Keratinocyte (primary cell): ENCODE data around the gene PCSK6. TPM values are rescaled to one million over a fixed set of nuclear protein-coding genes. Genes with fewer than 3 reads are reported as not detected.

Experiments used
- DNase-seq: peaks from one replicate; pipeline ENCODE4 v3.0.0-alpha.2; 2011; ENCODE audit warnings: low read depth, missing footprints, low spot score
- FAIRE-seq: peaks from 2 replicates; lab custom pipeline; 2011; peaks lifted over from hg19 to GRCh38; lab: Jason Lieb, UNC
- H2AFZ ChIP-seq: 2 replicates; pipeline ENCODE4 v1.6.0; 2012; ENCODE audit warnings: low read length, control low read depth, inconsistent platforms; ENCODE audit not compliant: control insufficient read depth
- H3K27ac ChIP-seq: 2 replicates; pipeline ENCODE4 v1.5.1; 2011; ENCODE audit warnings: low read length; ENCODE audit not compliant: control insufficient read depth, insufficient read depth
- H3K27me3 ChIP-seq: 3 replicates; pipeline ENCODE4 v1.6.0; 2011; ENCODE audit warnings: low read length; ENCODE audit not compliant: control insufficient read depth, insufficient read depth; ENCODE audit errors: extremely low read depth
- H3K36me3 ChIP-seq, 2 experiments: 2 replicates in 1 of 2; 3 replicates in 1 of 2; pipeline ENCODE4 v1.5.1; 2011; ENCODE audit warnings: low read length in 2 of 2, mild to moderate bottlenecking in 1 of 2; ENCODE audit not compliant: control insufficient read depth in 2 of 2, insufficient read depth in 2 of 2; ENCODE audit errors: extremely low read depth in 1 of 2
- H3K4me1 ChIP-seq: 3 replicates; pipeline ENCODE4 v1.5.1; 2011; ENCODE audit warnings: low read length; ENCODE audit not compliant: control insufficient read depth, insufficient read depth; ENCODE audit errors: extremely low read depth
- H3K4me2 ChIP-seq: 3 replicates; pipeline ENCODE4 v1.6.0; 2011; ENCODE audit warnings: low read depth, low read length; ENCODE audit not compliant: control insufficient read depth, insufficient read depth; ENCODE audit errors: extremely low read depth
- H3K4me3 ChIP-seq, 3 experiments: fragments of 200-600 bp in 1 of 3; sonication (generic) in 1 of 3; 2 replicates in 2 of 3; 3 replicates in 1 of 3; pipeline ENCODE4 v1.5.1; 2011 to 2016; ENCODE audit warnings: low read length in 3 of 3, mild to moderate bottlenecking in 3 of 3, control low read depth in 2 of 3, inconsistent platforms in 1 of 3, low read depth in 1 of 3, mixed read lengths in 1 of 3, mixed run types in 1 of 3, moderate library complexity in 1 of 3; ENCODE audit not compliant: control insufficient read depth in 2 of 3, insufficient read depth in 2 of 3; ENCODE audit errors: extremely low read depth in 1 of 3
- H3K79me2 ChIP-seq: 2 replicates; pipeline ENCODE4 v1.6.0; 2012; ENCODE audit warnings: low read length; ENCODE audit not compliant: control insufficient read depth, insufficient read depth
- H3K9ac ChIP-seq: 3 replicates; pipeline ENCODE4 v1.6.0; 2011; ENCODE audit warnings: low read length; ENCODE audit not compliant: control insufficient read depth, insufficient read depth; ENCODE audit errors: extremely low read depth
- H3K9me1 ChIP-seq: 3 replicates; pipeline ENCODE4 v1.6.0; 2011; ENCODE audit warnings: low read length; ENCODE audit not compliant: control insufficient read depth, insufficient read depth; ENCODE audit errors: extremely low read depth
- H3K9me3 ChIP-seq: 2 replicates; pipeline ENCODE4 v1.5.1; 2012; ENCODE audit warnings: low read depth, low read length; ENCODE audit not compliant: control insufficient read depth
- H4K20me1 ChIP-seq: 3 replicates; pipeline ENCODE4 v1.6.0; 2011; ENCODE audit warnings: low read length; ENCODE audit not compliant: control insufficient read depth, insufficient read depth; ENCODE audit errors: extremely low read depth
- EZH2 ChIP-seq: IDR thresholded peaks from one replicate; pipeline ENCODE4 v1.6.1; 2012; ENCODE audit warnings: inconsistent platforms, mild to moderate bottlenecking, low read length, moderate library complexity
- dilution Hi-C: fragments of 300-500 bp; cut with MboI; formaldehyde crosslinking; loops from one replicate; pipeline ENCODE4 v1.7.0; 2020; ENCODE audit warnings: low sequenced_read_pairs; ENCODE audit not compliant: extremely low pct_ligation_motif_present
- polyA plus RNA-seq, 5 experiments: library from polyadenylated mRNA; depleted of rRNA in 3 of 5; stranded (reverse) in 3 of 5; stranded (forward) in 1 of 5; unstranded in 1 of 5; fragments of >200 nt; gene quantifications; 1 replicate in 1 of 5; 2 replicates in 3 of 5; 3 replicates in 1 of 5; pipeline versions ENCODE4 v1.2.1 to v1.2.3, GENCODE V29; 2011 to 2012; ENCODE audit warnings: missing spikeins in 2 of 5, low read depth in 1 of 5, low replicate concordance in 1 of 5
- TF ChIP-seq, protein P1 (sequence below), 3 experiments: IDR thresholded peaks in 1 of 3; conservative IDR thresholded peaks in 1 of 3; optimal IDR thresholded peaks in 1 of 3; 2 replicates in 2 of 3; 3 replicates in 1 of 3; pipeline versions ENCODE3 to v1.5.1; 2011; ENCODE audit warnings: low read length in 3 of 3, mild to moderate bottlenecking in 3 of 3, moderate library complexity in 2 of 3, control low read depth in 1 of 3, inconsistent platforms in 1 of 3; ENCODE audit not compliant: insufficient read depth in 2 of 3; ENCODE audit errors: extremely low read depth in 1 of 3

Gene PCSK6
- polyA plus RNA-seq, 1 donor (not counting 4 experiments of a cell fraction or from before 2014, with no cell fraction given): 3.1 TPM

GRCh38 chr15:101320501-101321052, 168.9 kb downstream of the PCSK6 start:
- H3K4me3 ChIP-seq: no peak overlapping the region
- no peak overlapping the region for H2AFZ ChIP-seq
- no peak overlapping the region for H3K4me2 ChIP-seq
- TF ChIP-seq, protein P1, sequence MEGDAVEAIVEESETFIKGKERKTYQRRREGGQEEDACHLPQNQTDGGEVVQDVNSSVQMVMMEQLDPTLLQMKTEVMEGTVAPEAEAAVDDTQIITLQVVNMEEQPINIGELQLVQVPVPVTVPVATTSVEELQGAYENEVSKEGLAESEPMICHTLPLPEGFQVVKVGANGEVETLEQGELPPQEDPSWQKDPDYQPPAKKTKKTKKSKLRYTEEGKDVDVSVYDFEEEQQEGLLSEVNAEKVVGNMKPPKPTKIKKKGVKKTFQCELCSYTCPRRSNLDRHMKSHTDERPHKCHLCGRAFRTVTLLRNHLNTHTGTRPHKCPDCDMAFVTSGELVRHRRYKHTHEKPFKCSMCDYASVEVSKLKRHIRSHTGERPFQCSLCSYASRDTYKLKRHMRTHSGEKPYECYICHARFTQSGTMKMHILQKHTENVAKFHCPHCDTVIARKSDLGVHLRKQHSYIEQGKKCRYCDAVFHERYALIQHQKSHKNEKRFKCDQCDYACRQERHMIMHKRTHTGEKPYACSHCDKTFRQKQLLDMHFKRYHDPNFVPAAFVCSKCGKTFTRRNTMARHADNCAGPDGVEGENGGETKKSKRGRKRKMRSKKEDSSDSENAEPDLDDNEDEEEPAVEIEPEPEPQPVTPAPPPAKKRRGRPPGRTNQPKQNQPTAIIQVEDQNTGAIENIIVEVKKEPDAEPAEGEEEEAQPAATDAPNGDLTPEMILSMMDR (optimal IDR thresholded peaks at IDR 0.05 in 1 of 3, IDR thresholded peaks at IDR 0.05 in 1 of 3, conservative IDR thresholded peaks at IDR 0.05 in 1 of 3; ENCODE audit: extremely low read depth in 1 of 3, insufficient read depth in 2 of 3, low read length in 3 of 3): no peak
- TF ChIP-seq EZH2: no peak
- H4K20me1 ChIP-seq: no peaks in the 10 kb centered on the region
- H3K79me2 ChIP-seq: no peaks in the 10 kb centered on the region
- H3K4me1 ChIP-seq: peaks cover 20% of the 10 kb centered on the region
- H3K9ac ChIP-seq: no peak overlapping the region
- FAIRE-seq (no peak), DNase-seq (no peak)
- H3K36me3 ChIP-seq: no peaks in the 10 kb centered on the region
- no peaks in the 10 kb centered on the region for H3K9me3 ChIP-seq
- H3K27ac ChIP-seq: no peak overlapping the region
- H3K27me3 ChIP-seq: no peaks in the 10 kb centered on the region
- dilution Hi-C loops: no loop called here
- H3K9me1 ChIP-seq: no peaks in the 10 kb centered on the region

DNA sequence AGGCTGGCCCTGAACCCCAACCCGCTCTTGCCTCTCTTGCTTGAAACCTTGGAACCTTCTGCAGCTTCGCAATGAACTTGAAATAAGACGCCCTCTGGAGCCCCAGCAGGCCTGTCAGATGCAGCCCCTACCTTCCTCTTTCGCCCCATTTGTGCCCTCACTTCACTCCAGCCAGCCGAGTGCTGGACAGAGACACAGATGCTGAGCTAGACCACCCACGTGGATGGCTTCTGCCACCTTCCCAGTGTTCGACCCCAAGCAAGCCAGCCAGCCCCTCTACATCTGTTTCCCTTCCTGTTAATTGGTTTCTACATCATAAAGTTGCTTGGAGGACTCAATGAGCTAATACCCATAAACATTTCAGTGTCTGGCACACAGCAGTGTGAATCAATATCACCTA, 170.7 kb downstream of the PCSK6 start:
- H3K4me3 ChIP-seq: no peak overlapping the region
- no peaks in the 10 kb centered on the region for H4K20me1 ChIP-seq
- no peak for TF ChIP-seq EZH2
- TF ChIP-seq, protein P1 (optimal IDR thresholded peaks at IDR 0.05 in 1 of 3, IDR thresholded peaks at IDR 0.05 in 1 of 3, conservative IDR thresholded peaks at IDR 0.05 in 1 of 3; ENCODE audit: extremely low read depth in 1 of 3, insufficient read depth in 2 of 3, low read length in 3 of 3): no peak
- H3K4me1 ChIP-seq: peaks cover 21% of the 10 kb centered on the region
- H2AFZ ChIP-seq: no peak overlapping the region
- no peaks in the 10 kb centered on the region for H3K9me3 ChIP-seq
- no peak overlapping the region for H3K9ac ChIP-seq
- no peaks in the 10 kb centered on the region for H3K27me3 ChIP-seq
- FAIRE-seq (no peak), DNase-seq (no peak)
- H3K36me3 ChIP-seq: no peaks in the 10 kb centered on the region
- H3K9me1 ChIP-seq: no peaks in the 10 kb centered on the region
- dilution Hi-C loops: no loop called here
- no peak overlapping the region for H3K4me2 ChIP-seq
- H3K79me2 ChIP-seq: no peaks in the 10 kb centered on the region
- no peak overlapping the region for H3K27ac ChIP-seq
